SK-N-SH (cell line): ENCODE measurements around the gene B4GALNT4. TPM values are rescaled to one million over a fixed set of nuclear protein-coding genes. Genes with fewer than 3 reads are reported as not detected.

Source experiments
- CTCF ChIA-PET: fragments of 300-600, 350-600 bp; formaldehyde crosslinking; extraction: SDS; loops from one replicate; lab custom pipeline; 2021; lab: Yijun Ruan, JAX
- POLR2A ChIA-PET: fragments of 350-600 bp; sonication (Branson Sonifier 250); formaldehyde crosslinking; extraction: SDS; loops from one replicate; lab custom pipeline; 2020; ENCODE audit warnings: antibody characterized with exemption, inconsistent platforms; lab: Yijun Ruan, JAX
- DNase-seq: peaks from one replicate; pipeline ENCODE4 v3.0.0; 2012
- H2AFZ ChIP-seq: fragments of 200-600 bp; sonication (generic); 2 replicates; pipeline ENCODE4 v1.8.1; 2016; ENCODE audit warnings: antibody characterized with exemption, mild to moderate bottlenecking, low read depth
- H3F3A ChIP-seq: fragments of 200-600 bp; sonication (generic); replicated peaks from 2 replicates; pipeline ENCODE3; 2016; ENCODE audit warnings: antibody characterized with exemption, mild to moderate bottlenecking; ENCODE audit not compliant: insufficient read depth
- H3K27ac ChIP-seq, 2 experiments: fragments of 200-500 bp in 1 of 2; fragments of 200-600 bp in 1 of 2; sonication (Bioruptor generic) in 1 of 2; sonication (generic), shearing (Covaris generic) in 1 of 2; 2 replicates each; pipeline versions ENCODE4 v1.5.1 to v1.6.1; 2014 to 2016; ENCODE audit warnings: low read depth in 2 of 2, inconsistent platforms in 1 of 2, low read length in 1 of 2, mild to moderate bottlenecking in 1 of 2, mixed read lengths in 1 of 2
- H3K27me3 ChIP-seq: fragments of 200-600 bp; sonication (generic), shearing (Covaris generic); 2 replicates; pipeline ENCODE4 v1.6.1; 2016; ENCODE audit warnings: mixed run types; ENCODE audit not compliant: insufficient read depth
- H3K36me3 ChIP-seq, 2 experiments: fragments of 200-500 bp in 1 of 2; fragments of 200-600 bp in 1 of 2; sonication (Bioruptor generic) in 1 of 2; sonication (generic) in 1 of 2; replicated peaks in 1 of 2; 2 replicates each; pipeline versions ENCODE3 to v1.5.1; 2014 to 2016; ENCODE audit warnings: low read length in 1 of 2, mild to moderate bottlenecking in 1 of 2; ENCODE audit not compliant: insufficient read depth in 2 of 2, control insufficient read depth in 1 of 2
- H3K4me1 ChIP-seq, 2 experiments: fragments of 200-500 bp in 1 of 2; fragments of 200-600 bp in 1 of 2; sonication (Bioruptor generic) in 1 of 2; sonication (generic), shearing (Covaris generic) in 1 of 2; 2 replicates each; pipeline versions ENCODE4 v1.5.1 to v1.6.1; 2014 to 2016; ENCODE audit warnings: low read depth in 1 of 2, low read length in 1 of 2, mixed run types in 1 of 2; ENCODE audit not compliant: insufficient read depth in 2 of 2, control insufficient read depth in 1 of 2
- H3K4me2 ChIP-seq: fragments of 200-600 bp; sonication (generic), shearing (Covaris generic); 2 replicates; pipeline ENCODE4 v1.6.1; 2017; ENCODE audit warnings: mixed run types
- H3K4me3 ChIP-seq, 2 experiments: fragments of 200-500 bp in 1 of 2; fragments of 200-600 bp in 1 of 2; sonication (Bioruptor generic) in 1 of 2; sonication (generic), shearing (Covaris generic) in 1 of 2; 2 replicates each; pipeline versions ENCODE4 v1.5.1 to v1.8.1; 2014 to 2016; ENCODE audit warnings: low read depth in 2 of 2, inconsistent platforms in 1 of 2, low read length in 1 of 2, mild to moderate bottlenecking in 1 of 2, mixed read lengths in 1 of 2, moderate library complexity in 1 of 2
- H3K79me2 ChIP-seq: fragments of 200-600 bp; sonication (generic); 2 replicates; pipeline ENCODE4 v1.8.1; 2017; ENCODE audit warnings: mild to moderate bottlenecking; ENCODE audit not compliant: insufficient read depth
- H3K9ac ChIP-seq: fragments of 200-600 bp; sonication (generic); 2 replicates; pipeline ENCODE4 v1.6.1; 2017; ENCODE audit warnings: mixed run types
- H3K9me2 ChIP-seq: fragments of 200-600 bp; sonication (generic); 2 replicates; pipeline ENCODE4 v1.6.1; 2017; ENCODE audit warnings: mixed run types
- H3K9me3 ChIP-seq: fragments of 200-600 bp; sonication (generic); 2 replicates; pipeline ENCODE4 v1.6.1; 2017; ENCODE audit warnings: mixed run types, mild to moderate bottlenecking, moderate library complexity
- H4K20me1 ChIP-seq: fragments of 200-600 bp; sonication (generic); 2 replicates; pipeline ENCODE4 v1.6.1; 2017; ENCODE audit warnings: mild to moderate bottlenecking, mixed run types; ENCODE audit not compliant: insufficient read depth
- CHD2 ChIP-seq: fragments of 150-350 bp; IDR thresholded peaks from 2 replicates; pipeline ENCODE4 v1.6.1; 2018; ENCODE audit warnings: low read length; ENCODE audit not compliant: partially characterized antibody
- FOSL2 ChIP-seq: IDR thresholded peaks from 2 replicates; pipeline ENCODE4 v1.4.0; 2012; ENCODE audit warnings: low read depth, mild to moderate bottlenecking, moderate library complexity, borderline replicate concordance
- FOXJ3 ChIP-seq: sonication (generic); formaldehyde crosslinking; IDR thresholded peaks from 2 replicates; pipeline ENCODE4 v1.5.1; 2020; ENCODE audit warnings: mild to moderate bottlenecking, missing genetic modification reagents
- FOXM1 ChIP-seq: IDR thresholded peaks from 2 replicates; pipeline ENCODE4 v1.4.0; 2012; ENCODE audit warnings: low read depth, mild to moderate bottlenecking
- GABPA ChIP-seq: IDR thresholded peaks from 2 replicates; pipeline ENCODE4 v1.4.0; 2012; ENCODE audit warnings: low read depth, mild to moderate bottlenecking
- GATA2 ChIP-seq: sonication (generic); formaldehyde crosslinking; IDR thresholded peaks from 2 replicates; pipeline ENCODE4 v1.5.0; 2020; ENCODE audit warnings: mild to moderate bottlenecking, missing genetic modification reagents
- MAX ChIP-seq: IDR thresholded peaks from 2 replicates; pipeline ENCODE4 v1.4.0; 2012; ENCODE audit warnings: low read depth
- MXI1 ChIP-seq: IDR thresholded peaks from 2 replicates; pipeline ENCODE4 v1.6.1; 2012; ENCODE audit warnings: mild to moderate bottlenecking, low read depth, low read length, improper control_type of control experiment
- NRF1 ChIP-seq: IDR thresholded peaks from 2 replicates; pipeline ENCODE4 v1.6.1; 2012; ENCODE audit warnings: low read depth, mild to moderate bottlenecking, low read length
- POLR2AphosphoS5 ChIP-seq: IDR thresholded peaks from 2 replicates; pipeline ENCODE4 v1.6.1; 2012; ENCODE audit warnings: low read depth, low read length
- RCOR1 ChIP-seq: fragments of 150-350 bp; IDR thresholded peaks from 2 replicates; pipeline ENCODE4 v1.6.1; 2017; ENCODE audit warnings: antibody characterized with exemption, low read length
- REST ChIP-seq: IDR thresholded peaks from 2 replicates; pipeline ENCODE4 v1.6.1; 2012; ENCODE audit warnings: mild to moderate bottlenecking, low read depth, low read length, moderate library complexity
- RXRA ChIP-seq: IDR thresholded peaks from 2 replicates; pipeline ENCODE4 v1.4.0; 2012; ENCODE audit warnings: low read depth, mild to moderate bottlenecking, borderline replicate concordance
- SIN3A ChIP-seq: IDR thresholded peaks from 2 replicates; pipeline ENCODE4 v1.6.1; 2012; ENCODE audit warnings: low read depth, mild to moderate bottlenecking, low read length, moderate library complexity, borderline replicate concordance
- SMC3 ChIP-seq: IDR thresholded peaks from 2 replicates; pipeline ENCODE4 v1.6.1; 2012; ENCODE audit warnings: low read depth, low read length, improper control_type of control experiment
- TAF1 ChIP-seq: IDR thresholded peaks from 2 replicates; pipeline ENCODE4 v1.6.1; 2012; ENCODE audit warnings: low read depth, mild to moderate bottlenecking, low read length, moderate library complexity, borderline replicate concordance
- TCF12 ChIP-seq: IDR thresholded peaks from 2 replicates; pipeline ENCODE4 v1.4.0; 2012
- ZBTB33 ChIP-seq: IDR thresholded peaks from 2 replicates; pipeline ENCODE4 v1.4.0; 2012; ENCODE audit warnings: low read depth, borderline replicate concordance
- WGBS: methylation state at CpG from one replicate; pipeline ENCODE4 v1.1.6; 2017; ENCODE audit warnings: low lambda C conversion rate; 5-methylcytosine and 5-hydroxymethylcytosine counted together
- polyA plus RNA-seq, 3 experiments: library from polyadenylated mRNA; depleted of rRNA; stranded (reverse); fragments of >200 nt; gene quantifications; 2 replicates each; pipeline ENCODE4 v1.2.3, GENCODE V29; 2012

B4GALNT4 gene
- polyA plus RNA-seq, 1 of the 3 experiments (the other 2 are of a cell fraction), result 66.7 TPM

DNA sequence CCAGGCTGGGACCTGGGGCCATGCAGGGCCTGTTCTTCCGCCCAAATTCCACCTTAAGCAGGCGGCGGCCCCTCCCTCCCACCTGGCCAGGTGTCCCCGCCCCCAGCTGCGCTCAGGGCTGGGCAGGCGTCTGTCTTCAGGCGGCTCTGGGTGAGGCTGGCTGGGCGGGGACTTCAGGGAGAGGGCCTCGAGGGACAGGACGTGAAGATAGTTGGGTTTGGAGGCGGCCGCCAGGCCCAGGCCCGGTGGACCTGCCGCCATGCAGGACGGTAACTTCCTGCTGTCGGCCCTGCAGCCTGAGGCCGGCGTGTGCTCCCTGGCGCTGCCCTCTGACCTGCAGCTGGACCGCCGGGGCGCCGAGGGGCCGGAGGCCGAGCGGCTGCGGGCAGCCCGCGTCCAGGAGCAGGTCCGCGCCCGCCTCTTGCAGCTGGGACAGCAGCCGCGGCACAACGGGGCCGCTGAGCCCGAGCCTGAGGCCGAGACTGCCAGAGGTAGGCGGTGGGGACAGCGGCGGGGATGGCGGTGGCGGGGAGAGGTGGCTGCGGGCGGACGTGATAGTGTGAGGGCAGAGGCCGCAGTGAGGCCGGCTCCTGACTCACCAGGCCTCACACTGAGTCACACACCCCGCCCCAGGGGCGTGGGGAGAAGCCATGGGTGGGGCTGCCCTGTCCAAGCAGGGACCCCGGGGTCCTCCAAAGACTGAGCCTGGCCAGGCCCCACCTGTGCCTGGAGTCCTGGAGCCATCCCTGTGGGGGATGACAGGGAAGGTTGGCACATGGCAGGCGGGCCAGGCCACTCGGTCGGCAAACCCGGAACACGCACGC is 24.9 kb downstream of the B4GALNT4 start, which contains the start of gene PKP3:
Gene PKP3 (plus strand): TSS at position 176 of the 824 bp plus-strand sequence. CDS start 84 bp downstream, at position 260.
- POLR2A ChIA-PET, result no interaction called here
- Histone ChIP-seq H3F3A (no peaks in the 10 kb centered on the region), H4K20me1 (no peaks in the 10 kb centered on the region), H3K4me2 (peak within 1 kb of the TSS; percentile 20; the same call in 1 of the 2 replicates), H3K4me3 (no peak within 1 kb of the TSS), H3K27ac (peak within 1 kb of the TSS in 1 of 2 experiments; percentile 30; a peak in 2 of 4 replicates), H3K9ac (peak within 1 kb of the TSS; percentile 7; the same call in 1 of the 2 replicates), H2AFZ (no peak within 1 kb of the TSS), H3K36me3 (no peaks in the 10 kb centered on the region), H3K4me1 (peaks cover 10 to 12% of the 10 kb centered on the region in 2 experiments; a peak in 3 of 4 replicates), H3K79me2 (no peaks in the 10 kb centered on the region), H3K27me3 (no peaks in the 10 kb centered on the region), H3K9me3 (no peaks in the 10 kb centered on the region), H3K9me2 (no peaks in the 10 kb centered on the region)
- WGBS, result 87% methylated on average over 22 of the region's 57 CpGs
- 0 out of 2 replicates have a peak, but pooled peaks have one; percentile 48 for TF ChIP-seq ZBTB33
- TF ChIP-seq SIN3A, result no peak
- TF ChIP-seq FOSL2, result peak; percentile 50; the same call in 1 of the 2 replicates
- DNase-seq, result no peak
- CTCF ChIA-PET, result interaction anchor here (1.4 kb wide), 1 partner anchor 30 kb away, joined by 3 read pairs; no protein-coding TSS in a partner anchor

GRCh38 chr11:394858-395655 is 25.8 kb downstream of the B4GALNT4 start:
- H2AFZ ChIP-seq, result no peak overlapping the region
- 80% methylated on average over 17 of the region's 25 CpGs for WGBS
- H3K27ac ChIP-seq, result no peak overlapping the region
- ChIA-PET CTCF (interaction anchor here (2.3 to 3.0 kb wide), 3 partner anchors 8 to 53 kb away, joined by 13 to 31 read pairs (median 31); partner anchors contain the start of gene PTDSS2), POLR2A (no interaction called here)
- H3K9ac ChIP-seq, result no peak overlapping the region
- H3K9me2 ChIP-seq, result no peaks in the 10 kb centered on the region
- H3K27me3 ChIP-seq, result peaks cover 6% of the 10 kb centered on the region; the same call in 1 of the 2 replicates
- no peaks in the 10 kb centered on the region for H3F3A ChIP-seq
- peaks cover 10 to 12% of the 10 kb centered on the region in 2 experiments; a peak in 3 of 4 replicates for H3K4me1 ChIP-seq
- no peak overlapping the region for H3K4me2 ChIP-seq
- no peaks in the 10 kb centered on the region for H3K79me2 ChIP-seq
- H4K20me1 ChIP-seq, result no peaks in the 10 kb centered on the region
- no peaks in the 10 kb centered on the region for H3K9me3 ChIP-seq
- DNase-seq, result no peak
- TF ChIP-seq FOXJ3 (CRISPR knock-in tag) (no peak), GABPA (no peak), POLR2AphosphoS5 (no peak), RCOR1 (no peak), SMC3 (no peak), MAX (no peak), RXRA (no peak), FOSL2 (no peak), TCF12 (no peak), NRF1 (no peak), CHD2 (no peak), GATA2 (CRISPR knock-in tag) (no peak), SIN3A (no peak), FOXM1 (no peak), TAF1 (no peak), MXI1 (no peak), REST (no peak)
- no peak overlapping the region for H3K4me3 ChIP-seq
- H3K36me3 ChIP-seq, result no peaks in the 10 kb centered on the region
